Measurements from ENCODE around the gene MUC20.

Gene MUC20

GRCh38 chr3:195763076-195763830 lies 42.5 kb downstream of the MUC20 start:
- peaks cover 28% of the 10 kb centered on the region for H3K27me3 ChIP-seq
- no peaks in the 10 kb centered on the region for H3K4me1 ChIP-seq
- no peaks in the 10 kb centered on the region for H3K9me3 ChIP-seq
- H3K4me3 ChIP-seq (ENCODE audit: low read depth, low read length), result no peak overlapping the region
- DNase-seq, result no peak
- no peak for TF ChIP-seq CTCF (IDR thresholded peaks at IDR 0.05; ENCODE audit: low read depth, low read length)
- no peaks in the 10 kb centered on the region for H3K36me3 ChIP-seq

GRCh38 chr3:195763843-195764825 lies 43.4 kb downstream of the MUC20 start:
- Histone ChIP-seq H3K4me3 (ENCODE audit: low read depth, low read length) (no peak overlapping the region), H3K36me3 (no peaks in the 10 kb centered on the region), H3K9me3 (no peaks in the 10 kb centered on the region), H3K27me3 (peaks cover 28% of the 10 kb centered on the region), H3K4me1 (no peaks in the 10 kb centered on the region)
- no peak for DNase-seq
- TF ChIP-seq CTCF (IDR thresholded peaks at IDR 0.05; ENCODE audit: low read depth, low read length), result no peak

GRCh38 chr3:195764961-195765706 lies 44.4 kb downstream of the MUC20 start:
- H3K9me3 ChIP-seq, result no peaks in the 10 kb centered on the region
- H3K36me3 ChIP-seq, result no peaks in the 10 kb centered on the region
- TF ChIP-seq CTCF (IDR thresholded peaks at IDR 0.05; ENCODE audit: low read depth, low read length), result no peak
- no peak overlapping the region for H3K4me3 ChIP-seq (ENCODE audit: low read depth, low read length)
- no peaks in the 10 kb centered on the region for H3K4me1 ChIP-seq
- peaks cover 25% of the 10 kb centered on the region for H3K27me3 ChIP-seq
- DNase-seq, result no peak

DNA sequence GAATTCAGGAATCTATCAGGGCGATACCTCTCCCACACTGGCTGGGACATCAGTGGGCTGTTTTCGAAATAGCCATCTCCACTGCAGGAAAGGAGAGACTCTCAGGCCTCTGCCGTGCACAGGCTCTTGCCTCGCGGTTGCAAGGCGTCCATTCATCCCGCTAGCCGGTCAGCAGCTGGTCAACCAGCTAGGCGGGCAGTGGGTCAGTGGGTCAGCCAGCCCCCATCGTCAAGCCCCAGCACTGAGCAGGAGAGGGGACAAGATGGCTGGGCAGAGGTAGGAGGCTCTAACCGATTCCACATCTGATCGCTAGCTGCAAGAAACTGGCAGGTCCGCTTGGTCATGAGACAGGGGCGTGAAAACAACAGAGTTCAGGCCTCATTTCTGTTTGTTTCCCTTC lies 45.9 kb downstream of the MUC20 start:
- H3K4me3 ChIP-seq (ENCODE audit: low read depth, low read length), result no peak overlapping the region
- DNase-seq, result no peak
- no peaks in the 10 kb centered on the region for H3K36me3 ChIP-seq
- H3K9me3 ChIP-seq, result no peaks in the 10 kb centered on the region
- no peak for TF ChIP-seq CTCF (IDR thresholded peaks at IDR 0.05; ENCODE audit: low read depth, low read length)
- no peaks in the 10 kb centered on the region for H3K4me1 ChIP-seq
- H3K27me3 ChIP-seq, result peaks cover 14% of the 10 kb centered on the region

DNA sequence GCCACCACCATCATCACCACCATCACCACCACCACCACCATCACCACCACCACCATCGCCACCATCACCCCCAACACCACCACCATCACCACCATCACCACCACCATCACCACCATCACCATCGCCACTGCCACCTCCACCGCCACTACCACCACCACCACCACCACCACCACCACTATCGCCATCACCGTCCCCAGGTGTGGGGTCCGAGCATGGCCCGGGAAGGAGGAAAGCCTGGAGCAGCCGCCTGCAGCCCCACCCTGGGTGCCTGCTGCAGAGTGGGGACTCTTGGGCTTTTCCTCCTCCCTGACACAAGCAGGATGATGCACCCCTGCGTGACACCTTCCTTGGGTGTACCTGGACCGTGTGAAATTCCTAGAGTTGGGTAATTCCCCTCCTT lies 47.0 kb downstream of the MUC20 start:
- H3K27me3 ChIP-seq, result peaks cover 7% of the 10 kb centered on the region
- TF ChIP-seq CTCF (IDR thresholded peaks at IDR 0.05; ENCODE audit: low read depth, low read length), result no peak
- no peaks in the 10 kb centered on the region for H3K36me3 ChIP-seq
- no peaks in the 10 kb centered on the region for H3K9me3 ChIP-seq
- no peaks in the 10 kb centered on the region for H3K4me1 ChIP-seq
- H3K4me3 ChIP-seq (ENCODE audit: low read depth, low read length), result no peak overlapping the region
- DNase-seq, result no peak
